ENCODE measurements around the gene MFAP1.
A peak's percentile ranks its signal among the peaks of the same experiment; 100 is the strongest.
"Not testable (repeated sequence)": the region's sequence is repeated elsewhere in the genome, so short reads cannot be mapped to it uniquely, and the experiment has no call there.

Gene MFAP1

DNA sequence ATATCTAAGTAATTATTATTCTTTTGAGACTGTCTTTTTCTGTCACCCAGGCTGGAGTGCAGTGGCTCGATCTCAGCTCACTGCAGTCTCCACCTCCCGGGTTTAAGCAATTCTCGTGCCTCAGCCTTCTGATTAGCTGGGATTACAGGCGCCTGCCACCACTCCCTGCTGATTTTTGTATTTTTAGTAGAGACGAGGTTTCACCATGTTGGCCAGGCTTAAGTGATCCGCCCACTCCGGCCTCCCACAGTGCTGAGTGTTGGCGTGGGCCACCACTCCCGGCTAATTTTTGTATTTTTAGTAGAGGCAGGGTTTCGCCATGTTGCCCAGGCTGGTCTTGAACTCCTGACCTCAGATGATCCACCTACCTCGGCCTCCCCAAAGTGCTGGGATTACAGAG is 815 bp upstream of the MFAP1 start:
- FAIRE-seq = not testable (repeated sequence)

DNA sequence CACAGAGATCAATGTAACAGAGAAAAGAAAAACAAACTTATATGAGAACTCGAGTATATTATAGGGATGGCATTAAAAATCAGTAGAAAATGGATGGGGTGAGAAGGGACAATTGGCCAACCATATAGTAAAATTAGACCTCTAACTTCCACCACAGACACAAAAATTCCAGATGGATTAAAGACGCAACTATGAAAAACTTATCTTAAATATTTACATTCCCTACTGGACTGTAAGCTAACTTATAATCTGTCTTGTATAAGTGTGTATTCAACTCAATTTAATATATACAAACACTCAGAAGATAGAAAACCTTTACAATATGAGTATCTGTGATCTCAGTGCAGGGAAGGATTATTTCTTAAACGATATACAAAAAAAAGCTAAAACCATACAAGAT is 3.0 kb downstream of the MFAP1 start:
- DNase-seq (ENCODE audit: low spot score) = no peak
- FAIRE-seq = no peak

More for the DNA sequence above, 815 bp upstream of the MFAP1 start:
- not testable (repeated sequence) for DNase-seq (ENCODE audit: low spot score)

DNA sequence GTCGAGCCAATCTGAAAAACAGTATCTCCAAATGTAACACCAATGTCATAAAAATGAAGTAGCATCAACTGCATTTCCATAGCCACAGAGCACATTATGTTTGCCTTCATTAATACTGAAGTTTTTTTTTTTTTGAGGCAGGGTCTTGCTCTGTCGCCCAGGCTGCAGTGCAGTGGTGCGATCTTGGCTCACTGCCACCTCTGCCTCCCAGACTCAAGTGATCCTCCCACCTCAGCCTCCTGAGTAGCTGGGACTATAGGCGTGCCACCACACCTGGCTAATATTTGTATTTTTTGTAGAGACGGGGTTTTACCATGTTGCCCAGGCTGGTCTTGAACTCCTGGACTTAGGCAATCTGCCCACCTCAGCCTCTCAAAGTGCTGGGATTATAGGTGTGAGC is 9.4 kb downstream of the MFAP1 start:
- not testable (repeated sequence) for FAIRE-seq; DNase-seq (ENCODE audit: low spot score)

DNA sequence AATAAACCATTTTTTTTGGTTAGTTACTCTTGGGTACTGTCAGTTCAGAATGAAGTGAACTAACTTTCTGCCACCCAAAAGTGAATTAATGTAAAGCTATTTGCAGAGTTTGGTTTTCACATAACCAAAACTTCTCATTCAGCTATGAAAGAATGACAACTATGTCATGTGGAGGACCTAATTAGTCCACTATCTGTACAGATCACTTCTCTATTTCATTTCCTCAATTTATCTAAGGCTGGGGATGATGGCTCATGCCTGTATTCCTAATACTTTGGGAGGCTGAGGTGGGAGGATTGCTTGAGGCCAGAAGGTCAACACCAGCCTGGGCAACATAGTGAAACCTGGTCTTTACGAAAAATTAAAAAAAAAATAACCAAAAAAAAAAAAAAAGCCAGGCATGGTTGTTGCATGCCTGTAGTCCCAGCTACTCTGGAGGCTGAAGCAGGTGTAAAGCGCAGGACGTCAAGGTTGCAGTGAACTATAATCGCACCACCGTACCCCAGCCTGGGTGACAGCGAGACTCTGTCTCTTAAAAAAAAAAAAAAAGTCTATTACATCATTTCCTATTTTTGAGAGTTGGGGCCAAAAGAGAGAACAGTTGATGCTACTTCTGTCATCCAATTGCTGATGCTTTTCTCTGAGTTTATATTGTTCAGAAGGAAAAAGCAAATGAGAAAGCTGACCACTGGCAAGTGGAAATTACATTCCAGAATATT is 15.4 kb downstream of the MFAP1 start:
- DNase-seq (ENCODE audit: low spot score) (no peak), FAIRE-seq (no peak)

DNA sequence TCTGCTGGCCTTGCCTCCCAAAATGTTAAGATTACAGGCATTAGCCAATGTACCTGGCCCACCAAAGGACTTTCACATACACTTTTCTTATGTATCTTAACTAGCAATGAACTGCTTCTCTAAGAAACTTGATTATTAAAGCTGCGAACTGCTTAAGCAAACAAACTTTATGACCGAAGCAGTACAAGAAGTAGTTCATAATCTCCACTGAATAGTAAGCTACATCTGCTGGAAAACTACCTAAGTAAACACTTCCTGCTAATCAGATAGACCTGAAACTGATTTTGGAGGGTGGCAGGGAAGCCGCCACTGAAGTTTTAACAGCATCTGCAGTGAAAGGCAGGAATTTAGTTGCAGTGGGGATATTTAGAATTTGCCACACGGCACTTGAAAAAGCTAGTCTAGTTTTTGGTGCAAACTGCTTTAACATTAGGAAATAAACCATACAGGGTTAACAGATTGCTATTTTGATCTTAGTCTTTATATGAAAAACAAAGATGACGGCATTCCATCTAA is 16.0 kb downstream of the MFAP1 start:
- DNase-seq (ENCODE audit: low spot score) (no peak), FAIRE-seq (no peak)

DNA sequence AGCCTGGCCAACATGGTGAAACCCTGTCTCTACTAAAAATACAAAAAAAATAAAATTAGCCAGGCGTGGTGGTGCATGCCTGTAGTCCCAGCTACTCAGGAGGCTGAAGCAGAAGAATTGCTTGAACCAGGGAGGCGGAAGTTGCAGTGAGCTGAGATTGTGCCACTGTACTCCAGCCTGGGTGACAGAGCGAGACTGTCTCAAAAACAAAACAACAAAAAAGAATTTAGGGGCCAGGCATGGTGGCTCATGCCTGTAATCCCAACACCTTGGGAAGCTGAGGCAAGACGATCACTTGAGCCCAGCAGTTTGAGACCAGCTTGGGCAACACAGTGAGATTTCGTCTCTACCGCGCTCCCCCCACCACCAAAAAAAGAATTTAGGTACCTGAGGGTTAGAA is 21.8 kb downstream of the MFAP1 start:
- not testable (repeated sequence) for FAIRE-seq; DNase-seq (ENCODE audit: low spot score)

DNA sequence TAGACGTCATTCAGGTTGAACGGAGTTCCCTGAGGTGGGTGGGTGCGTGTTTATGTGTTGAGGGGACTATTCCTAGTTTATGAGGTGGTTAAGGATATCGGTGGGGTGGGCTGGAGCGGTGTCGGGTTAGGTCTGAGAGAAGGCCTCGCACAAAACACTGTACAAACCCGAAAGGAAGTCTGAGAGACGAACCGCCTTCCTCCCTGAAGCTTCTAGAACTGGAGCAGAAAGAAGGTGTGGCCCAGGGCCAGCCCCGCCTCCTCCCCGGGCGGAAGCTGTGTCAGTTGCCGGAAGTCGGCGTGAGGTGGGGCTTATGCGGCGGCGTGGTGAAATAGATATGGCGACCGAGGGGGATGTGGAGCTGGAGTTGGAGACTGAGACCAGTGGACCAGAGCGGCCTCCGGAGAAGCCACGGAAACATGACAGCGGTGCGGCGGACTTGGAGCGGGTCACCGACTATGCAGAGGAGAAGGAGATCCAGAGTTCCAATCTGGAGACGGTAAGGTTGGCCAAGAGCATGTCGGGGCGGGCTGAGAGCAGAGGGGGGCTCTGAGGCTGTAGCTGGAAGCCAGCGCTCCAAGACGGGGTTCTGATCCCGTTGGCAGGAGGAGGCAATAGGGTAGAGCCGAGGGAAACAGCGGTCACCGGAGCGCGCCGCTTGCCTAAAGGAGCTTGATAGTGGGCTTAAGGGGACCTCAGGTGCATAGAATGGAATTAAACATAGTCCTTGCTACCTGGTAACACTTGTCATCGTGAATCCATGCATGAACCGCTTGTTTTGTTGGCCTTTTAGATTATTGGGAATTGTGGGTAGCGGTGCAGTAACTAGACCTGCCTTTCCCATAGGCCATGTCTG is 24.0 kb downstream of the MFAP1 start, which contains the start of gene HYPK:
Gene HYPK, plus strand, starts transcription at position 314 of the 856 bp plus-strand sequence. Its CDS starts 24 bp downstream, at position 338.
- peak; percentile 73 for DNase-seq (ENCODE audit: low spot score)
- FAIRE-seq = peak; percentile 51

DNA sequence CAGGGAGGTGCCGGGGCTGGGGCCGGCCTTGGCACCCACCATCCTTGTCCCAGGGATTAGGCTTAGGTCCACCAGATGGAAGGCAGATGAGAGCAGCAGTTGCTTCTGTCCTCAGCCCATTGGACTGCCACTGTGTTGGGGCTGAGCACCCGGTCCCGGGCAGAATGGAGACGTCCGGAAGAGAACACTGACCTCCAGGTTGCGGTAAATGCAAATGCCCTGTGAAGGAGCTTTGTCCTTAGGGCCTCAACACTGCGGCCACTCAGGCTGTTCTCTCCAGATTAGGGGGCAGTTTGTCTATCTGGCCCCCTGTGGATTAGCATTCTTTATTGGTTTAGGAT is 24.6 kb downstream of the MFAP1 start, which contains the start of gene SERINC4:
Gene SERINC4, minus strand, starts transcription at position 276 of the 341 bp plus-strand sequence. Its CDS starts 234 bp downstream, at position 42.
- DNase-seq (ENCODE audit: low spot score) (no peak), FAIRE-seq (no peak)

DNA sequence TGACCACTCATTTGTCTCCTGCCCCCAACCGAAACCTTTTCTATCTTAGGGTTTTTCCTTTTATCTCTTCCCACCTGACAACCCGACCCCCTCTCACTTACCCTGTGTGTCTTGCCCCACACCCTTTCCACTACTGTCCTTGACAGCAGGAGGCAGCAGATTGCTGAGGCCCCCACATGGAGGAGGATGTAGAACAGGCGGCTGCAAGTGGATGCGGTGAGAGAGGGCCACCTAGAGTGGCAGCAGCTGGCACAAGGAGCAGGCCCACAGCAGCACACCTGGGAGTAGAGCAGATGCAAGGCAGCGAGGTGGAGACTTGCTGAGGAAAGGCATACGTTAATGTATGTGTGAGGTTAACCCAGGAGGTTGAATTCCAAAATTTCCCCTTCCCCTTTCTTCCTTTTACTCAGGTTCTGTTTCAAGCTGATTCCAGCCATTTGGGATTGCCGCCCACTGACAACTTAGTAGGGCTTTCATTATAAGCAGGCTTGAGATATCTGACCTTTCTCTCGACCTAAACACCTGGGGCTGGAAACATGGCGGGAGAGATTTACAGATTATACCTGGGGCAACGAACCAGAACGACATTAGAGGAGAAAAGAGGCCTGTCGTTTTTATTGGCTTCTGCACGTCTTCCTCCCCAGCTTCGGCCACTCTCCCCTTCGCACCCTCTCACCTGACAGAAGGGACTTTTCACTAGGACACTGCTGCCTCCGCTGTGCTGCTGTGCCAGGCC is 25.1 kb downstream of the MFAP1 start:
- FAIRE-seq (no peak), DNase-seq (ENCODE audit: low spot score) (no peak)

DNA sequence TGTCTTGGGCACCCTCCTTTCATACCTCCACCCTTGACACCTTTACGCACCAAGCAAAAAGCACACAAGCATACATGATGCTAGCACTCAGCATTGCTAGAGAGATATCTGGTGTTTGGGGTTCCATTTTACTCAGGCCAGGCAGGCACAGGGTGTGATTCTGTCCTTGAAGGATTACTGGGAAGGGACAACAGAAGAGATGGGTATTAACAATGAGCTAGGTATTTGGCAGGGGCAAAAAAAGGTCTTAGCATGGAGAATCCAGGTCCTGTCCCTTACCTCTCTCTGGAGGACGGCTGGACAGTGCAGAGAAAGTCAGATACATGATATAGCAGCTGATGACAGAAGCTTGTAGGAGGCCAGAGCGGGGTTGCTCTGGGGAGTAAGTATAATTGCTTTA is 27.9 kb downstream of the MFAP1 start:
- DNase-seq (ENCODE audit: low spot score) = no peak
- no peak for FAIRE-seq

DNA sequence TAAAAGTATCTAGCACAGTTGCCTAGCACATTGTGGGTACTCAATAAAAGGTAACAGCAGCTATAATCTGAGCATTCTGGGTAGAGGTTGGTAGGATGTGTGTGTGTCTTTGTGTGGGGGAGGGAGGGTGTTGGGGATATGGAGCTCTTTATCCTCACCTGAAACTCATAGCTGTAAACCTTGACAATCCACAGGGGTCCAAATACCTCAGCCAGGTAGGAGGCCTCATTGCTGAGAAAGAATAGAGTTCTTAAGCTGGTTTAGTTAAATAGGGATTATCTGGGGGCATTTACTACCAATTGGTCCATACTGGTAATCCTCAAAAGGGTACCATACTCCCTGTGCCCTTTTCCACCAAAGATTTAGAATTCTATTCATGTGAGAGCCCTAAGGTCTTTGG is 28.5 kb downstream of the MFAP1 start:
- FAIRE-seq = no peak
- DNase-seq (ENCODE audit: low spot score) = no peak

DNA sequence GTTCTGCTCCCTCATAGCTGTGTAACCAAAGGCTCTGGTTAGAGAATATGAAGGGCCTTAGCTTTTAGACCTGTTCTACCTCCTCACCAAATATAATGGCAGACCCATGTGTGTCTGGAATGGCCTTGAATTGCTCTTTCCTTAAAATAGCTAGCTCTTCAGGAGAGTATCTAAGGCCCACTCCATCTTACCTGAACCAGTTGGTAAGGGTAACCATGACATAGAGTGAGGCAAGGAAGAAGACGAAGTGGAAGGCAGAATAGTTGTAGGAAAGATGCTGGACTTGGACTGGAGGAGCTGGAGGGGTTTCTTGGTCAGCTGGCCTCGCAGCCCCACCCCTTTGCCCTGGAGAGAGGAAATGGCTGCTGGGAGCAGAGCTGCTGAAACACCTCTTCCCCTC is 29.3 kb downstream of the MFAP1 start:
- FAIRE-seq (no peak), DNase-seq (ENCODE audit: low spot score) (no peak)

DNA sequence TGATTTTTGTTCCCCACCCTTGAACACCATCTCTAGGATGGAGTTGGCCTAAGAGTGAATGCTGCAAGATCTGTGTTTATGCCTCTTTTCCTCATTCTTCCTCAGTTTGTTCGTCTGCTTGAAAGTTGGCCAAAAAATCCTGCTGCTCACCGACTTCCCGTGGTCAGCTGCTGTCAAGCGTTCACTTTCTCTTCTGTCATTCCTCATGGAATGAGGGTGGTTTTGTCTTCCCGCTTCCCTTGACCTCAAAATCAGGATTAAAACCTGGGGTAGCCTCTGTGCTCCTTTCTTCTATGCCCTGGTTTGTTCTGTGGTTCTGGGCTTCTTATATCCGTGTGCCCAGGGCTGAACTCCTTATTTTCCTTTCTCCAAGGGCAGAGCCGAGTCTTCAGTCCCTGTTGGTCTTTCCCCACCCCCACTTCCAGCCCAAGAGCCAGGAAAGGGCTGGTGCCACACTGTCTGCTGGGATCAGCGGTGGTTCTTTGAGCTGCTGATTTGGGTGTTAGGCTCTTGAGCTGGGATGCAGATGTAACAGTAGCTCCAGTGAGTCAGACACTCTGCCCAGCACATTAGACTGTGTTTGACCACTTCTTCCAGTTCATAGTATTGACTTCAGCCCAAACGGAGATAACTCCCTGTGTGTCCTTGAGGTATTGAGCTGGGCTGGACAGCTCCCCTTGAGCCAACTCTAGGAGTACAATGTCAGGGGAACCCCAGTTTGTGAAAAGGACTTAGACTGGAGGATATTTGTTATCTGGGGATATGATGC is 30.0 kb downstream of the MFAP1 start:
- no peak for FAIRE-seq
- DNase-seq (ENCODE audit: low spot score) = peak; percentile 81

DNA sequence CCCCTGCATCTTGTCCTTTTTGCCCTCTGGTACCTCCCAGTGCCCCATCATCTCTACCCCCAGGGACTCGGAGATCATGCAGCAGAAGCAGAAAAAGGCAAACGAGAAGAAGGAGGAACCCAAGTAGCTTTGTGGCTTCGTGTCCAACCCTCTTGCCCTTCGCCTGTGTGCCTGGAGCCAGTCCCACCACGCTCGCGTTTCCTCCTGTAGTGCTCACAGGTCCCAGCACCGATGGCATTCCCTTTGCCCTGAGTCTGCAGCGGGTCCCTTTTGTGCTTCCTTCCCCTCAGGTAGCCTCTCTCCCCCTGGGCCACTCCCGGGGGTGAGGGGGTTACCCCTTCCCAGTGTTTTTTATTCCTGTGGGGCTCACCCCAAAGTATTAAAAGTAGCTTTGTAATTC is 30.8 kb downstream of the MFAP1 start:
- DNase-seq (ENCODE audit: low spot score) (no peak), FAIRE-seq (no peak)

DNA sequence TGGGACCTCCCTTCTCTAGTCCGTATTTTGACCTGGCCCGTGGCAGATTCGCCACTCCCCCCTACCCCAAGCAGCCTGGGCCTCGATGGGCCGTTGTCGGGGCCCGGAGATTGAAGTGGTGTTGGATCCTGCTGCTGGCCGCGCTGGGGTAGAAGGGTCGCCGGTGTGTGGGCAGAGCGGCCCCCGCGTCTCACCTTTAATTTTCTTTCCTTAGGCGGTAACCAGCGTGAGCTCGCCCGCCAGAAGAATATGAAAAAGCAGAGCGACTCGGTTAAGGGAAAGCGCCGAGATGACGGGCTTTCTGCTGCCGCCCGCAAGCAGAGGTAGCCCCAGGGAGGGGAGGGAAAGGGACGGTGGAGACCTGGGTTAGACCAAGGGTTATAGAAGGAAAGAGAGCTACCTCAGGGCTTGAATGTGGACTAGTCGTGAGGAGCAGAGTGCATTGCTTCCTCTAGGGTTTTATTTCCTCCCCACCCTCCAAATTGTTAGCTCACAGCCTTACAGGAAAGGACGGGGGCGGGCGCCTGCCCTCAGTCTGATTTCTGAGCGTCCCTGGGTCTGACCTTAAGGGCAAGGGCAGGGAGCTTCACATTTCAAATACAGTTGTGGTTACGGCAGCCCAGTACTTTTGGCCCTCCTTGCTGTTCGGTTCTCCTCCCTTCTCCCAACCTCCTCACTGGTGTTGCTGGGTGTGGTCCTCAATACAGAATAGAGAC is 31.6 kb downstream of the MFAP1 start:
- no peak for DNase-seq (ENCODE audit: low spot score)
- FAIRE-seq = no peak

DNA sequence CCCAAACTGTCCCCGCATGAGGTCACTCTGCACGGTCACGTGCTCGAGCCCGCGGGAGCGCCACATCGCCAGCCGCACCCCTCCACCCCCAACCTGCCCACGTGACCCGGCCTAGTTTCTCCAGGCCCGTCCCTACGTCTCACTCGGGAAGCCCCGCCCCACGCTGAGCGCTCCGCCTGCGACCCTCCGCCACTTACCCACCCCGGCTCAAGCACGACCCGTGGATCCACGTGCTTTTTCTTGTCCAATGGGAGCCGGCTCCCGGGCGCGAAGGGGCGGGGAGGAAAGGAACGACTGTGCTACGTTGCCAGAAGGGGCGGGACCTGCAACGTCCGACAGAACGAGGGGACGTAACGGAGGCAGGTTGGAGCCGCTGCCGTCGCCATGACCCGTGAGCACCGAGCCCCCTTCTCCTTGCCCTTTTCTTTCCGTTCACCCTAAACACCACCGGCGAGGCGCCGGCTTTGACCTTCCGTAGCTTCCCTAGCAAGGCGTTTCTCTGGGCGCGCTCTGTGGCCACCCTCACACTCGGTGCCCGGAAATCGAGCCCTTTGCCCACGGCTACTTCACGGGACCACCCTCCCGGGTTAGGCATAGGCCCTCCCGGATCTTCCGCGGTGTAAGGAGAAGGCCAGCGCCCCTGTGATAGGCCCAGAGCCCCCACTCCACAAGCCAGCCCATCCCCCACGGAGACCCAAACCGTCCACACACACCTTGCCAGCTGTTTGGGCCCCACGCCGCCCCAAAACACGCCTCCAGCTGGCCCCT is 32.3 kb downstream of the MFAP1 start, which contains the start of gene SERF2:
Gene SERF2, plus strand, starts transcription at position 328 of the 768 bp plus-strand sequence. Its CDS starts 57 bp downstream, at position 385.
- FAIRE-seq (peak; percentile 71), DNase-seq (ENCODE audit: low spot score) (peak; percentile 95)

DNA sequence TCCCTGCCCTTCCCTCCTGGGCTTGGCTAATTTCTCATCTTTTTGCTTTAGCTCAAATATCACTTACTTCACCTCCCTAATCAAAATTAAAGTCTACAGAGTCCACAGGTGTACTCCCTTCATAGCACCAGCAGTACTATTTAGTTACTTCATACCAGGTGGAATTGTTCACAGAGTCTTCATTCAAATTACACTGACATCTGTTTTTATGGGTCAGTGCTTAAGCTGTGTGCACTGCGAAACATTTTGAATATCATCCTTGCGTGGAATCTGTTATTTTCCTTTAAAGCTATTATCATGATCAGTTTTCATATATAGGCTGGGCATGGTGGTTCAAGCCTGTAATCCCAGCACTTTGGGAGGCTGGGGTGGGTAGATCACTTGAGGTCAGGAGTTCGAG is 35.1 kb downstream of the MFAP1 start:
- DNase-seq (ENCODE audit: low spot score) (no peak), FAIRE-seq (no peak)

DNA sequence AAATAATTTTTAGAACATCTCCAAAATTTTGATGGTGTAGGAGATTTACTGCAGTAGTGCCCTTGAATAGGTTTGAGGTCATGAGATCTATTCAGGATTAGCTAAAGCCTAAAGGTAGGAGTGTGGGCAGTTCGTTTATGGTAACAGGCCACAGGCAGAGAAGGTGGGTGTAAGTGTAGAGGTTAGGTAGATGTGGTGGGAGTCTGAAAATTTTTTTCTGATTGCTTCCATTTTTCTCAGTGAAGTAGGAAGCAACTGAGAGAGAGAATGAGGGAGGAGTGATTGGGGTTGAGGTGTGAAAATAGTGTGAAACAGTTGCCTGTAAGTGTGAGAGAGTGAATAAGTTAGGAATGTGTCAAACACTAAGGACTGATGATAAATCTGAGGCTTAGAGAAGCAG is 45.5 kb downstream of the MFAP1 start:
- DNase-seq (ENCODE audit: low spot score) (no peak), FAIRE-seq (no peak)

DNA sequence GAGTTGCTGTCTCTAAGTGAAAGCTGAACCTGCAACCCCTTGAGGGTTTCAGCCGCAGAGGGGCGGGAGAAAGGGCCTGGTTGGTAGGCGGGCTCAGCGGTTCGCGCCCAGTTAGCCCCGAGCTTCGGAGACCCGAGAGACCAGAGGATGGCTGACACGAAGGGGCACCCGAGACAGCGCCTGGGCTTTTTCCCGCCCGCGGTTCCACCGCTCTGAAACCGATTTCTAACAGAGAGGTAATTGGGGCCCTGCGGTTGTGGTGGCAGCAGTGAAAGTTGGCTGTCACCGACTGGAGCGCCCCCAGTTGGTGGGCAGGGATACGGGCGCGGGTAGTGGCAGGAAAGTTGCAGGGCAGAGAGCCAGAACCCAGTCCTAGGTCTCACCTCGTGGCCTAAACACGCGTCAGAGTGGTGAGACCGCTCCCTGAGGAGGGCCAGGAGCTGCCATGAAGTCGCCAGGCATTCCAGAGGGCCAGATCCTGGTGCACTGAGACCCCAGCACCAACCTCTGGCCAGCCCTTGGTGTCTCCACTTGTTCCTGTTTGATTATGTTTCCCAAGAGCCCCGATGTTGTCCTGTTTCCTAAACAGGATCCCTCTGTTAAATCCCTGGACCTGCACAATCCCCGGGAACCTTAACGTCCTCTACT is 47.1 kb downstream of the MFAP1 start:
- DNase-seq (ENCODE audit: low spot score) (peak; percentile 74), FAIRE-seq (no peak)
